K562 (cell line): ENCODE measurements around the gene G6PD. TPM values are rescaled to one million over a fixed set of nuclear protein-coding genes. Genes with fewer than 3 reads are reported as not detected.

ENCODE experiments used
- CBFA2T3 ChIP-seq: fragments of 450-650 bp; IDR thresholded peaks from 2 replicates; pipeline ENCODE4 v1.6.1; 2017
- DLX4 ChIP-seq: fragments of 250-450 bp; sonication (Bioruptor Pico); IDR thresholded peaks from 2 replicates; pipeline ENCODE4 v1.6.1; 2021; ENCODE audit warnings: mild to moderate bottlenecking
- ELK1 ChIP-seq: sonication (generic); formaldehyde crosslinking; IDR thresholded peaks from 2 replicates; pipeline ENCODE4 v1.8.1; 2022; ENCODE audit warnings: missing genetic modification reagents
- ESRRB ChIP-seq: fragments of 250-450 bp; sonication (Bioruptor Pico); IDR thresholded peaks from 2 replicates; pipeline ENCODE4 v1.5.0; 2020; ENCODE audit warnings: mild to moderate bottlenecking, moderate library complexity, borderline replicate concordance
- ETS2 ChIP-seq: IDR thresholded peaks from 2 replicates; pipeline ENCODE4 v1.6.1; 2016; ENCODE audit warnings: borderline replicate concordance, missing genetic modification characterization, mild to moderate bottlenecking, moderate library complexity, missing compliant biosample characterization; ENCODE audit not compliant: poor library complexity, severe bottlenecking
- FOXO4 ChIP-seq: fragments of 450-650 bp; formaldehyde crosslinking; IDR thresholded peaks from 2 replicates; pipeline ENCODE4 v1.4.0; 2020; ENCODE audit warnings: mild to moderate bottlenecking, moderate library complexity
- FUS ChIP-seq: fragments of 200-400 bp; formaldehyde crosslinking; optimal IDR thresholded peaks from 2 replicates; pipeline ENCODE3; 2017; ENCODE audit warnings: low read depth, low read length
- GTF2E2 ChIP-seq: fragments of 200-800 bp; sonication (Bioruptor generic); IDR thresholded peaks from 2 replicates; pipeline ENCODE4 v1.6.1; 2016; ENCODE audit warnings: missing genetic modification characterization, missing compliant biosample characterization
- HDAC1 ChIP-seq, 2 experiments: fragments of 450-650 bp; IDR thresholded peaks; 2 replicates each; pipeline ENCODE4 v1.6.1; 2016 to 2017; ENCODE audit warnings: inconsistent platforms in 1 of 2, mild to moderate bottlenecking in 1 of 2, moderate library complexity in 1 of 2
- HDAC8 ChIP-seq: fragments of 450-650 bp; IDR thresholded peaks from 2 replicates; pipeline ENCODE4 v1.6.1; 2016; ENCODE audit warnings: mild to moderate bottlenecking, missing genetic modification characterization, moderate library complexity, missing compliant biosample characterization
- NFE2 ChIP-seq: IDR thresholded peaks from 2 replicates; pipeline ENCODE4 v1.6.1; 2014; ENCODE audit warnings: antibody characterized with exemption, low read depth
- POLR2AphosphoS2 ChIP-seq: IDR thresholded peaks from 2 replicates; pipeline ENCODE4 v1.6.1; 2012; ENCODE audit warnings: low read length, improper control_type of control experiment
- RNF2 ChIP-seq: sonication (generic); IDR thresholded peaks from 2 replicates; pipeline ENCODE4 v1.6.1; 2016
- SAFB ChIP-seq: fragments of 200-400 bp; formaldehyde crosslinking; IDR thresholded peaks from 2 replicates; pipeline ENCODE4 v1.6.1; 2017; ENCODE audit warnings: low read depth, low read length, borderline replicate concordance
- SMAD1 ChIP-seq: fragments of 150-350 bp; IDR thresholded peaks from 2 replicates; pipeline ENCODE4 v1.6.1; 2014; ENCODE audit warnings: low read length, low read depth; ENCODE audit not compliant: partially characterized antibody
- TEAD2 ChIP-seq: fragments of 450-650 bp; IDR thresholded peaks from 2 replicates; pipeline ENCODE4 v1.6.1; 2016; ENCODE audit warnings: missing genetic modification characterization, control low read depth, missing compliant biosample characterization
- TFAP4 ChIP-seq: sonication (generic); formaldehyde crosslinking; IDR thresholded peaks from 2 replicates; pipeline ENCODE4 v1.8.0; 2022; ENCODE audit warnings: missing genetic modification reagents, mild to moderate bottlenecking, moderate library complexity, borderline replicate concordance
- ZNF124 ChIP-seq: sonication (generic); formaldehyde crosslinking; IDR thresholded peaks from 2 replicates; pipeline ENCODE4 v1.8.1; 2022; ENCODE audit warnings: missing genetic modification reagents
- ZNF609 ChIP-seq: sonication (generic); formaldehyde crosslinking; IDR thresholded peaks from 2 replicates; pipeline ENCODE4 v1.8.1; 2023; ENCODE audit warnings: missing genetic modification reagents, mild to moderate bottlenecking, borderline replicate concordance
- ZZZ3 ChIP-seq: fragments of 450-650 bp; IDR thresholded peaks from 2 replicates; pipeline ENCODE4 v1.6.1; 2016; ENCODE audit warnings: antibody characterized with exemption, mild to moderate bottlenecking, moderate library complexity
- polyA plus RNA-seq, 8 experiments: library from polyadenylated mRNA; depleted of rRNA in 4 of 8; stranded (reverse) in 5 of 8; unstranded in 3 of 8; fragments of >200 nt; fragmentation: Nextera tagmentation in 2 of 8; fragmentation: Illumina TruSeq in 1 of 8; extraction: Ambion mirVana in 2 of 8; extraction: Trizol in 1 of 8; gene quantifications; 2 replicates each; pipeline versions ENCODE4 v1.2.1 to v1.2.3, GENCODE V29; 2011 to 2014; ENCODE audit warnings: inconsistent platforms in 1 of 8, missing spikeins in 1 of 8
- total RNA-seq, 7 experiments: library from RNA; depleted of rRNA in 6 of 7; stranded (reverse); fragments of >200 nt in 6 of 7; fragmentation: Illumina TruSeq in 2 of 7; extraction: Trizol in 2 of 7; gene quantifications; 2 replicates each; pipeline versions ENCODE4 v1.2.1 to v1.2.3, GENCODE V29; 2011 to 2021; ENCODE audit warnings: low replicate concordance in 1 of 7

Gene G6PD
- total and polyA plus RNA-seq, 9 of the 15 experiments (the other 6 are each of a cell fraction or from before 2014, with no cell fraction given) = 2.9 to 222 (median 66.4) TPM

- TF ChIP-seq ZNF609 (CRISPR knock-in tag) (0 out of 2 replicates have a peak, but pooled peaks have one; percentile 56), POLR2AphosphoS2 (no peak), FUS (no peak), ETS2 (tag) (no peak), HDAC8 (tag) (no peak), TFAP4 (CRISPR knock-in tag) (no peak), ZNF124 (CRISPR knock-in tag) (no peak), SAFB (no peak), DLX4 (CRISPR knock-in tag) (no peak), ZZZ3 (no peak), TEAD2 (tag) (no peak), GTF2E2 (tag) (0 out of 2 replicates have a peak, but pooled peaks have one; percentile 16), NFE2 (no peak), SMAD1 (no peak), ESRRB (no peak), FOXO4 (CRISPR knock-in tag) (no peak), CBFA2T3 (no peak), RNF2 (no peak), HDAC1 (IDR thresholded peaks at IDR 0.05) (no peak), ELK1 (CRISPR knock-in tag) (no peak)
Observed at GRCh38 chrX:154515966-154516655, 30.5 kb downstream of the G6PD start, which contains the start of gene FAM3A (continued).
